Duodenal mucosa (tissue), 2 donors: ENCODE data around the gene GJB5.

Source experiments
- H3K27ac ChIP-seq: one replicate; pipeline ENCODE4 v1.7.0; 2013; ENCODE audit warnings: low read depth, low read length
- H3K27me3 ChIP-seq, 2 donors: one replicate each; pipeline ENCODE4 v1.7.0; 2013; ENCODE audit warnings: low read length in 2 of 2, control low read depth in 1 of 2; ENCODE audit not compliant: insufficient read depth in 2 of 2, control insufficient read depth in 1 of 2
- H3K36me3 ChIP-seq, 2 donors: one replicate each; pipeline ENCODE4 v1.7.0; 2013; ENCODE audit warnings: low read length in 2 of 2, control low read depth in 1 of 2; ENCODE audit not compliant: insufficient read depth in 2 of 2, control insufficient read depth in 1 of 2
- H3K4me1 ChIP-seq, 2 donors: one replicate each; pipeline ENCODE4 v1.7.0; 2013; ENCODE audit warnings: low read length in 2 of 2, control low read depth in 1 of 2; ENCODE audit not compliant: insufficient read depth in 2 of 2, control insufficient read depth in 1 of 2
- H3K4me3 ChIP-seq, 2 donors: one replicate each; pipeline ENCODE4 v1.7.0; 2013; ENCODE audit warnings: low read length in 2 of 2, low read depth in 1 of 2
- H3K9ac ChIP-seq, 2 donors: one replicate each; pipeline ENCODE4 v1.7.0; 2013; ENCODE audit warnings: low read length in 2 of 2, low read depth in 1 of 2
- H3K9me3 ChIP-seq, 2 donors: one replicate each; pipeline ENCODE4 v1.7.0; 2013; ENCODE audit warnings: low read length in 2 of 2, control low read depth in 1 of 2; ENCODE audit not compliant: control insufficient read depth in 1 of 2

GJB5 gene

GRCh38 chr1:34758751-34759150 lies 3.9 kb downstream of the GJB5 start:
- Histone ChIP-seq H3K9me3 (no peaks in the 10 kb centered on the region), H3K9ac (no peak overlapping the region), H3K4me1 (no peaks in the 10 kb centered on the region), H3K36me3 (no peaks in the 10 kb centered on the region), H3K4me3 (no peak overlapping the region), H3K27me3 (no peaks in the 10 kb centered on the region), H3K27ac (no peak overlapping the region)

GRCh38 chr1:34759503-34760357 lies 4.9 kb downstream of the GJB5 start, which contains the start of gene GJB4:
Gene GJB4, plus strand, starts transcription at chr1:34759740. Its CDS starts 1,515 bp downstream, at chr1:34761255.
- Histone ChIP-seq H3K4me1 (no peaks in the 10 kb centered on the region), H3K9ac (no peak within 1 kb of the TSS), H3K9me3 (no peaks in the 10 kb centered on the region), H3K36me3 (no peaks in the 10 kb centered on the region), H3K27me3 (no peaks in the 10 kb centered on the region), H3K27ac (no peak within 1 kb of the TSS), H3K4me3 (no peak within 1 kb of the TSS)

- Histone ChIP-seq H3K27ac (no peak overlapping the region), H3K4me1 (no peaks in the 10 kb centered on the region), H3K4me3 (no peak overlapping the region), H3K9ac (no peak overlapping the region), H3K36me3 (no peaks in the 10 kb centered on the region), H3K9me3 (no peaks in the 10 kb centered on the region), H3K27me3 (no peaks in the 10 kb centered on the region)
Measured at GRCh38 chr1:34761176-34761761, 6.4 kb downstream of the GJB5 start.

DNA sequence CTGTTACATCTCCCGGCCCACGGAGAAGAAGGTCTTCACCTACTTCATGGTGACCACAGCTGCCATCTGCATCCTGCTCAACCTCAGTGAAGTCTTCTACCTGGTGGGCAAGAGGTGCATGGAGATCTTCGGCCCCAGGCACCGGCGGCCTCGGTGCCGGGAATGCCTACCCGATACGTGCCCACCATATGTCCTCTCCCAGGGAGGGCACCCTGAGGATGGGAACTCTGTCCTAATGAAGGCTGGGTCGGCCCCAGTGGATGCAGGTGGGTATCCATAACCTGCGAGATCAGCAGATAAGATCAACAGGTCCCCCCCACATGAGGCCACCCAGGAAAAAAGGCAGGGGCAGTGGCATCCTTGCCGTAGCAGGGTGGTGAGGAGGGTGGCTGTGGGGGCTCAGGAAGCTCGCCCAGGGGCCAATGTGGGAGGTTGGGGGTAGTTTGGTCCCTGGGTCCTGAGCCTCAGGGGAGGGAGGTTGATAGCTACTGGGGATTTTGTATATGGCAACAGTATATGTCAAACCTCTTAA lies 7.0 kb downstream of the GJB5 start:
- no peak overlapping the region for H3K27ac ChIP-seq
- no peaks in the 10 kb centered on the region for H3K27me3 ChIP-seq
- no peaks in the 10 kb centered on the region for H3K36me3 ChIP-seq
- H3K4me3 ChIP-seq: no peak overlapping the region
- no peaks in the 10 kb centered on the region for H3K9me3 ChIP-seq
- no peak overlapping the region for H3K9ac ChIP-seq
- no peaks in the 10 kb centered on the region for H3K4me1 ChIP-seq

DNA sequence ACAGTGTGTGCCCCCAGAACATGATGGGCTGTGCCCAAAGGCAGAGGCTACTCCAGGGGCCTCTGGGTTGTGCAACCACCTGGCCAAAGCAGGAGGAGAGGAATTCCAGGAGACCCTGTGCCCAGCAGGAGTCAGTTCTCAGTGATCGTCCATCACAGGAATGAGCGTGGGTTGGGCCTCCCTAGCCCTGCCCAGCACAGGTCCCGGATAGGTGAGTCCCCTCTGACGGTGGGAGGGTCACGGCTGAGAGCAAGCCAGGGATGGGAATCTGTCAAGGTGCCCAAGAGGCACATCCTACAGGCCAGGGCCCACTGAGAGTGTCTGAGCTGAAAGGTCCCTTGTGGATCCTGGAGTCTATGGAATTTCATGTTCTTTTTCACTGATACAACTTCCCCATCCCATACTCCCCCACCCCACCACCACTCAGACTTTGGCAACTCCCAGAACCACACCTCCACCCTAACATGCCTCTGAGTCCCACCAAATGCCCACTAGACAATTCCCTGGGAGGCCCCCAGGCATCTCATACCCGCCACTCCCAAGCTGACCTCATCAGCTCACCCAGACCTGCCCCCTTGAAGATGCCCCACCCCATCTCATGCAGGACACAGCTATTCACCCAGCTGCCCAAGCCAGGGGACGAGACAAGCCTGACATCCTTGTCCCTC lies 7.8 kb downstream of the GJB5 start:
- no peaks in the 10 kb centered on the region for H3K4me1 ChIP-seq
- no peak overlapping the region for H3K4me3 ChIP-seq
- no peak overlapping the region for H3K9ac ChIP-seq
- no peaks in the 10 kb centered on the region for H3K9me3 ChIP-seq
- no peaks in the 10 kb centered on the region for H3K27me3 ChIP-seq
- H3K36me3 ChIP-seq: no peaks in the 10 kb centered on the region
- H3K27ac ChIP-seq: no peak overlapping the region

- Histone ChIP-seq H3K27ac (no peak overlapping the region), H3K27me3 (no peaks in the 10 kb centered on the region), H3K9me3 (no peaks in the 10 kb centered on the region), H3K4me1 (no peaks in the 10 kb centered on the region), H3K4me3 (no peak overlapping the region), H3K36me3 (no peaks in the 10 kb centered on the region), H3K9ac (no peak overlapping the region)
Measured at GRCh38 chr1:34763142-34763781, 8.4 kb downstream of the GJB5 start.

GRCh38 chr1:34768856-34769255 lies 14.0 kb downstream of the GJB5 start:
- no peaks in the 10 kb centered on the region for H3K36me3 ChIP-seq

GRCh38 chr1:34770891-34771504 lies 16.2 kb downstream of the GJB5 start:
- H3K4me3 ChIP-seq: no peak overlapping the region
- H3K4me1 ChIP-seq: no peaks in the 10 kb centered on the region
- H3K27ac ChIP-seq: no peak overlapping the region
- no peaks in the 10 kb centered on the region for H3K36me3 ChIP-seq
- H3K9ac ChIP-seq: no peak overlapping the region
- no peaks in the 10 kb centered on the region for H3K27me3 ChIP-seq
- no peaks in the 10 kb centered on the region for H3K9me3 ChIP-seq

More at GRCh38 chr1:34768856-34769255, 14.0 kb downstream of the GJB5 start:
- H3K4me3 ChIP-seq: no peak overlapping the region
- H3K27ac ChIP-seq: no peak overlapping the region
- H3K27me3 ChIP-seq: no peaks in the 10 kb centered on the region
- H3K9ac ChIP-seq: no peak overlapping the region
- H3K9me3 ChIP-seq: no peaks in the 10 kb centered on the region
- no peaks in the 10 kb centered on the region for H3K4me1 ChIP-seq

- H3K9me3 ChIP-seq: no peaks in the 10 kb centered on the region
- H3K4me3 ChIP-seq: no peak overlapping the region
- peaks cover 0 to 3% of the 10 kb centered on the region in 2 donors for H3K27me3 ChIP-seq
- no peaks in the 10 kb centered on the region for H3K36me3 ChIP-seq
- H3K4me1 ChIP-seq: no peaks in the 10 kb centered on the region
- no peak overlapping the region for H3K27ac ChIP-seq
- no peak overlapping the region for H3K9ac ChIP-seq
Measured at GRCh38 chr1:34771573-34772371, 16.9 kb downstream of the GJB5 start.
